Measurements from ENCODE around the gene SLC2A5.

GRCh38 chr1:9052272-9053049 is 17.0 kb downstream of the SLC2A5 start:
- TF ChIP-seq CTCF (conservative IDR thresholded peaks at IDR 0.05; ENCODE audit: low read depth, low read length) (no peak), EZH2 (IDR thresholded peaks at IDR 0.05; ENCODE audit: low read length, unreplicated experiment) (no peak)

All from PC-3 (cell line).